PFSK-1 (cell line): Measurements from ENCODE around the gene TFEB.

ENCODE experiments used
- FOXP2 ChIP-seq: optimal IDR thresholded peaks from 2 replicates; pipeline ENCODE3; 2011; ENCODE audit warnings: borderline replicate concordance, control low read depth, inconsistent platforms; ENCODE audit not compliant: insufficient read depth; ENCODE audit errors: extremely low read length, extremely low read depth
- POLR2AphosphoS5 ChIP-seq: IDR thresholded peaks from 2 replicates; pipeline ENCODE4 v1.6.1; 2012; ENCODE audit warnings: low read depth, mild to moderate bottlenecking, control low read depth, low read length, moderate library complexity
- REST ChIP-seq, 2 experiments: IDR thresholded peaks; 2 replicates each; pipeline versions ENCODE4 v1.6.1 to v1.8.0; 2011 to 2012; ENCODE audit warnings: low read depth in 2 of 2, low read length in 2 of 2, control low read depth in 1 of 2, inconsistent platforms in 1 of 2, mild to moderate bottlenecking in 1 of 2, moderate library complexity in 1 of 2; ENCODE audit not compliant: insufficient read depth in 1 of 2
- SIN3A ChIP-seq: IDR thresholded peaks from 2 replicates; pipeline ENCODE4 v1.6.1; 2012; ENCODE audit warnings: mild to moderate bottlenecking, low read length, moderate library complexity, borderline replicate concordance; ENCODE audit not compliant: insufficient read depth
- TAF1 ChIP-seq: IDR thresholded peaks from 2 replicates; pipeline ENCODE4 v1.6.1; 2012; ENCODE audit warnings: low read length, control low read depth, borderline replicate concordance; ENCODE audit not compliant: insufficient read depth

The TFEB gene

GRCh38 chr6:41692730-41693129 is 42.7 kb downstream of the TFEB start:
- TF ChIP-seq POLR2AphosphoS5 (no peak), REST (IDR thresholded peaks at IDR 0.05; ENCODE audit: insufficient read depth in 1 of 2, low read depth in 2 of 2, low read length in 2 of 2) (no peak)

GRCh38 chr6:41692080-41692675 is 43.2 kb downstream of the TFEB start:
- TF ChIP-seq TAF1 = no peak

GRCh38 chr6:41691426-41692079 is 43.9 kb downstream of the TFEB start:
- TF ChIP-seq POLR2AphosphoS5 = no peak
- no peak for TF ChIP-seq TAF1
- no peak for TF ChIP-seq SIN3A
- TF ChIP-seq FOXP2 = no peak
- no peak for TF ChIP-seq REST (IDR thresholded peaks at IDR 0.05; ENCODE audit: insufficient read depth in 1 of 2, low read depth in 2 of 2, low read length in 2 of 2)

DNA sequence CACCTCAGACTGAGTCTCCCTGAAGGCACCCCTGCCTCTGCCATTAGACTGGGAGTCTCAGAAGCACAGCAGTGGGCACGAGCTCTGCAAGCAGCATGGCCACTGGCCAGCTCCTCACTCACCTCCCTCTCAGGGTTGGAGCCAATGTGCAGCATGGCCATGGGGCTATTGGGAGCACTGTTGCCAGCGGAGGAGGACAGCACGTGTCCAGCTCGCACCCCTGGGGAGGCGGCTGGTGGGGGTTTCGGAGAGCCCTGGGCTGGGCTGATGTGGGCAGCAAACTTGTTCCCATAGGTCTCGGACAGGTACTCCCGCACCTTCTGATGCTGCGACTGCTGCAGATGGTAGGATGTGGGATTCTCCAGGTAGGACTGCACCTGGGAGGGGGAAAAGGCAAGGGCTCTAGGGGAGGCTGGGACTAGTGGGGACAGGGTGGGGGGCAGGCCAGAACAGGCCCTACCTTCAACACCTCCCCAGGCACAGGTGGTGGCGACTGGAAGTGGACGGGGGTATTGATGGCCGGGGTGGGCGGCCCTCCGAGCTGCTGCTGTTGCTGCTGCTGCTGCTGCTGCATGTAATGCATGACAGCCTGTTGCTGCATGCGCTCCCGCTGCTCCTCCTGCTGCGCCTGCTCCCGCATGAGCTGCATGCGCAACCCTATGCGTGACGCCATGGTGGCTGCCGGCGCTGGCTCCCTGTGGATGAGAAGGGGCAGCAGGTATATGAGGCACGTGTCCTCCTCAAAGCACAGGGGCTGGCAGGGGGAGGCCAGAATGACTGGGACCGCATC is 44.7 kb downstream of the TFEB start:
- TF ChIP-seq FOXP2 = no peak
- TF ChIP-seq TAF1 = no peak
- no peak for TF ChIP-seq SIN3A
- TF ChIP-seq REST (IDR thresholded peaks at IDR 0.05; ENCODE audit: insufficient read depth in 1 of 2, low read depth in 2 of 2, low read length in 2 of 2) = no peak
- no peak for TF ChIP-seq POLR2AphosphoS5

DNA sequence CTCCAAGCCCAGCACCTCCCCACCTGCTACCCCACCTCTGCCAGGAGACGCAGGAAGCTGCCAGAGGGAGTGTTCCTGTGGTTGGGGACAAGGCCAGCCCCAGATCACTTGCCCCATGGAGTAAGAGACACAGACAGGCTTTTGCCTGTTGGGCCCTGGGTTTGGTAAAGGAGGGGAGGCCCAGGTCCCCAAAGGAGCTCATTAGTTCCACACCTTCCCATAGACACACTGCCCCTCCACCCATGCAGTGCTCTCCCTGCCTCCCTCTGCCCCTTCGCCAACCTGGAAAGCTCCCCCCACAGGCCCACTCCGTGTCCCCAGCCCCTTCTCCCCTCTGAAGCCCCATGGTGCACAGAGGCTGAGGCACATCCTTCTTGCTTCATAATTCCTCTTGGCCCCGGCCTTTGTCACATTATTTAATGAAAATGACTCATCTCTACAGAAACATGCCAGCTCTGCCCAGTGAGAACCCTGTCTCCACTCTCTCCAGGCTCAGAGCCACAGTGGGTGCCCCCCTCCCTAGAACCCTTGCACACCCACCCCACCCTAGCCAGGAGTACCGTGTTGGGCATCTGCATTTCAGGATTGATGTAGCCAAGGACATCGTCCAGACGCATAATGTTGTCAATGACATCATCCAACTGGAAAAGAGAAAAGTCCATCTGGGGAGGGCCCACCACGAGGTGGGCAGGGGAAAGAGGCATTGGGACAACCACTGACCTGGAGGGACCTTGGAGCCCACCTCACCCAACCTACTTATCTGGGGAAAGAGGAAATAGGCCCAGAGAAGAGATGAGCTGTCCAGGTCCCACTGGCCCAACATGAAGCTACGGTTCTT is 46.0 kb downstream of the TFEB start:
- TF ChIP-seq REST (IDR thresholded peaks at IDR 0.05; ENCODE audit: insufficient read depth in 1 of 2, low read depth in 2 of 2, low read length in 2 of 2) (no peak), TAF1 (no peak), POLR2AphosphoS5 (no peak), FOXP2 (no peak), SIN3A (no peak)
